HTERT RPE-1 (cell line): ENCODE measurements around the gene AGXT.

Experiments
- in situ Hi-C: fragments of 300-500 bp; cut with MboI; formaldehyde crosslinking; loops from 4 replicates; pipeline ENCODE4 v1.14.3; 2020; ENCODE audit warnings: low sequenced_read_pairs

The AGXT gene

DNA sequence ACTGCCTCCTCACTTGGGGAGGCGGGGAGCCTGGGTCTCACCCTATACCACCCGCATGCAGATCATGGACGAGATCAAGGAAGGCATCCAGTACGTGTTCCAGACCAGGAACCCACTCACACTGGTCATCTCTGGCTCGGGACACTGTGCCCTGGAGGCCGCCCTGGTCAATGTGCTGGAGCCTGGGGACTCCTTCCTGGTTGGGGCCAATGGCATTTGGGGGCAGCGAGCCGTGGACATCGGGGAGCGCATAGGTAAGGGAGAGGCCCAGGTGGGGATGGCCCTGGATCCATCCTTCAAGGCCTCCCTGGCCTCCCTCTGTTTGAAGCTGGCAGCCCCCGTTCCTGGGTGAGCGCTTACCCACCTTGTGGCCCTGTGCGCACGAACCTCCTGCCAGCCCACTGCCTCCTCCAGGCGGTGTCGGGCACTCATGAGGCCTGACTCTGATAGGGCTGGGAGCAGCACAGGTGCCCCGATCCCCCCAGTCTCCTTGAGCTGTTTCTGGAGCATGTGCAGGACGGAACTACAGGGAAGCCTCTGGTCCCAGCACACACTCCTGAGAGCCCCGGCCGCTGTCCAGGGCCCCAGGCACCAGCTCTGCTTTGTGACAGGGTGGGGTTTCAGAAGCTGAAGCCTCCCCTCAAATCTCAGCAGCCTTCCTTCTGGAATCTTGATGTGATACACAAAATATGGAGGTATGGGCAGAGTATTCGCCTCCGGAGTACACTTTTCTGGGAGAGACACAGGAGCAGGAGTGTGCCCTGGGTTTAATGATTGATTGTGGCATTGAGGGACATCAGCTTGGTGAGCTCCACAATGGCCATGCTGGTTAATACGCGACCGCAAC is 708 bp downstream of the AGXT start:
- in situ Hi-C loops: no loop called here

- in situ Hi-C loops: no loop called here
Observed at GRCh38 chr2:240869956-240870875, 1.6 kb downstream of the AGXT start.

DNA sequence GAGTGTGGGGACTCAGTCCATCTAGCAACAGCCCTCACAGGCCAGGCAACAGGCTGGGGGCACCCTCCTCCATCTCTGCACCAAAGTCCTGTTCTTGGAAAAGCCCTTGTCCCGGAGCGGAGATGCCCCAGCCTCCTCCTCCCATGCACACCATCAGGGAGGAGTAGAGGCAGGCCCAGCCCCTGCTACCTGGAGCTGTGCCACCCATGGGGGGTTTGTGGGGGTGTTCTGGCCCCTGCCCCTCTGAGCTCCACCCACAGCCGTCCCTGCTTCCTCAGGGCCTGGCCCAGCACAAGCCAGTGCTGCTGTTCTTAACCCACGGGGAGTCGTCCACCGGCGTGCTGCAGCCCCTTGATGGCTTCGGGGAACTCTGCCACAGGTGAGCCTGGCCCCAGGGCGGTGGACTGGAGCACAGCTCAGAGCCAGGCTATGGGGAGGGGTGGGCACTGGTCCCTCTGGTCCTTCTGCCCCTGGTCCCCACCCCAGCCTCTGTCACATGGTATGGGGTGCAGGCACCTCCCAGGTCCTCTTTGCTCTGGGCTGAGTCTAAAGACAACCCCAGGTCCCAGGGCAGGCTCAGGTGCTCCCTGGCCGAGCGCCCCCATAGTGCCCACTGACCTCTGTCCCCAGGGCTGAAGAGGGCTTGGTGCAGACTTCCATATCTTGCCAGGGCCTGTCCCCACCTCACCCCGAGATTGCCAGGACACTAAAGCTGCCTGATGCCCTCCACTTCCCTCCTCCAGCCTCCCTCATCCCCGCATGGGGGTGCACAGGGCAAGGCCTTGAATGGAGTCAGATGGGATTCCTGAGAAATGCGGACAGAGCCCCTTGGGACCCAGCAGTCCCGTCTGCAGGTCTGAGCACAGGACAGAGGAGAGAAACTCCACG is 2.7 kb downstream of the AGXT start:
- in situ Hi-C loops: no loop called here

DNA sequence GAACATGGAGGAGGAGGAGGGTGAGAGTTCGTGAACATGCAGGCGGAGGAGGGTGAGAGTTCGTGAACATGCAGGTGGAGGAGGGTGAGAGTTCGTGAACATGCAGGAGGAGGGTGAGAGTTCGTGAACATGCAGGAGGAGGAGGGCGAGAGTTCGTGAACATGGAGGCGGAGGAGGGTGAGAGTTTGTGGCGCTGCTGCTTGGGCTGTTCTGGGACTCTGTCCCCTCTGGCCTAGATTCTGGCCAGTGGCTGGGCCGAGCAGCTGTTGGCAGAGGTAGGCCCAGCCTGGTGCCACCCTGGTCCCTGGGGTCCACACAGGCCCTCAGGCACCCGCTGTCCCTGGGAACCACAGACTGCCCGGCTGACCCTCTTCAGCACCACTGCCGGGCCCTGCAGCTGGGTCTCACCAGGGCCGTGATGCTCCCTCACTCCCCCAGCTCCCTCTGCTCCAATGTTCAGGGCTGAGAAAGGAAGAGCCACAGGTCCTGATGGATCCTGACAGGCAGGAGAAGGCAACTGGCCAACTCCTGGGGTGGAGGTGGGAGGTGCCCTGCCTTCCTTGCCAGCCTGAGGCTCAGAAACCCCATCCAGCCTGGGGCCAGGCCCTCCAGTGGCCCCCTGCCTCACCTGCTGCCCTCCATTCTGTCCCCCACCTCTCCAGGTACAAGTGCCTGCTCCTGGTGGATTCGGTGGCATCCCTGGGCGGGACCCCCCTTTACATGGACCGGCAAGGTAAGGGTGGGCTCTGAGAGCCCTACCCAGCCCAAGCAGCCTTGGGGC is 3.9 kb downstream of the AGXT start:
- in situ Hi-C loops: no loop called here

- in situ Hi-C loops: no loop called here
Observed at GRCh38 chr2:240873098-240873788, 4.6 kb downstream of the AGXT start.

DNA sequence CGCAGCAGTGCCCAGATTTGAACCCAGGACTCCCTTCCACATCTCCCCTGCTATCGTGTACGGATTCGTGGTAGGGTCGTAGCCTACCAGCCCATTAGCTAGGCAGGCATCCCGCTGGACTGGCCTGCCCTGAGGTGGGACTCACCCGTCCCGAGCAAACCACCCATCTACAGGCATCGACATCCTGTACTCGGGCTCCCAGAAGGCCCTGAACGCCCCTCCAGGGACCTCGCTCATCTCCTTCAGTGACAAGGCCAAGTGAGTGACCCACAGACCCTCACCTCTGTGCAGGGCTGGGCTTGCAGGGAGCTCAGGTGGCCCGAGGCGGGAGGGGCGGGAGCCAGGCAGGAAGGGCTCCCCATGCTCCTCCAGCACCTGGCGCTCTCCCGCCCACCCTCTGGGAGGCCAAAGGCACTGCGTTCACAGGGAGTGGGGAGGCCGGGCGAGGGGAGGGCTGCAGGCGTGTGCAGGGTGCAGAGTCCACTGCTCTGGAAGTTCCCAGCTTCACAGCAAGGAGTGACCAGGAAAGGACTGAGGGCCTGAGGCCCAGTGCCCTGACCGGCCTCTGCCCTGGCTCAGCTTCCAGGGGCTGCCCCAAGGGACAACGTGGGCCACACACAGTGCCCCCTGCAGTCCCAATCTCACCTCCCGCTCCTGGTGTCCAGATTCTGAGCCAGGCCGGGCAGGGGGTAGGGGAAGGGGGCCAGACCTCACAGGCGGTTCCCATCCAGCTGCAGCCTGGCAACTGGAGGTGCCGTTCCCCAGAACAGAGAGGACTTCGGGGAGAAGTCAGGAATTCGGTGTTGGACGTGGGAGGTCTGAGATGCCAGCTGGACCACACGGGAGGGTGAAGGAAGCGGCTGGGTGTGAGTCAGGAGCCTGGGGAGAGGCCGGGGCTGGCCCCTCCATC is 5.4 kb downstream of the AGXT start:
- in situ Hi-C loops: no loop called here

DNA sequence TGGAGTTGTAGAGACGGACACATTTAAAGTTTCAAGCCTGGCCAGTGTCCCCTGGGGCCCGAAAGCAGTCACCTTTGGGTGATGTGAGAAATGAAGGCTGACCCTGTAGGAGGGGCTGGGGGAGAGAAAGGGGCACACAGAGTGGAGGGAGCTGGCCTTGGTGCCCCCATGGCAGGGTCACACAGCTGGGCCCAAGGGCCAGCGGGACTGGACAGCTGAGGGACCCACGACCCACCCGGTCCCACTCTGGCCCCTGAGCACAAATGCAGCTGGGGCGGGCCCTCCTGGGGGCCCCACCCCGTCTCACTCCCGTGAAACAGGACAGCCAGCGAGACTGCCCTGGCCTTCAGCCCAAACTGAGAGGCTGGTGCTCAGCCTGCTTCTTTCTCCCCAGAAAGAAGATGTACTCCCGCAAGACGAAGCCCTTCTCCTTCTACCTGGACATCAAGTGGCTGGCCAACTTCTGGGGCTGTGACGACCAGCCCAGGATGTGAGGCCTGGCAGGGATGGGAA is 6.1 kb downstream of the AGXT start:
- in situ Hi-C loops: no loop called here

DNA sequence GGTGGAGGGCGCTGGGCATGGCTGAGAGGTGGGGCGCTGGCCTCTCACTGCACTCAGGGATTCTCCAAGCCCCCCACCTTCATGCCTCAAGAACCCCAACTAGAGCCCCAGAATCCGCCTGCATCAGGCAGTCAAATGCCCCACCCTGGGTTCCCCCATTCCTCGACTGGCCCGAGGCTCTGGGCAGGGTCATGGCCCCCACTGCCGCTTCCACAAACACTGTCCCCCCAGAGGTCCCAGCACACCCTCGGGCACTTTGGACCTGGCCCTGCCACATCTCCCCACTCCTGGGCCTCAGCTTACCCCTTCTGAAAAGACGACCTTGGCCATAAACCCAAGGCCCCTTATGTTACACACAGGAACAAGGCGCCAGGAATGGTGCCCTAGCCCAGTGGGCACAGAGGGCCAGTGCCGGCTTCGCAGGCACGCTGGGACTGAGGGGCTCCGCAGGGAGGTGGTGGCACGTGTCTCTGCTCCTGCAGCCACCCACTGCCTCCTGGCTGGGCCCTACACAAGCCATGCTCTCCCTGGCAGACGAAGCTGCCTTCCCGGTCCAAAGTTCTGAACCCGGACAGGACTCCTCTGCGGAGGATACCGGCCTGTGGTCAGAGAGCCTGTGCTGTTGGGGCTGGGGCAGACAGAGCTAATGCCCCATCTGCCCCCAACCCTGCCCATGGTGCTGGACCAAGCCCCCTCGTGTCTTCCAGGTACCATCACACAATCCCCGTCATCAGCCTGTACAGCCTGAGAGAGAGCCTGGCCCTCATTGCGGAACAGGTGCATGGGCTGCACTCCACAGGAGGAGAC is 6.8 kb downstream of the AGXT start:
- in situ Hi-C loops: no loop called here

DNA sequence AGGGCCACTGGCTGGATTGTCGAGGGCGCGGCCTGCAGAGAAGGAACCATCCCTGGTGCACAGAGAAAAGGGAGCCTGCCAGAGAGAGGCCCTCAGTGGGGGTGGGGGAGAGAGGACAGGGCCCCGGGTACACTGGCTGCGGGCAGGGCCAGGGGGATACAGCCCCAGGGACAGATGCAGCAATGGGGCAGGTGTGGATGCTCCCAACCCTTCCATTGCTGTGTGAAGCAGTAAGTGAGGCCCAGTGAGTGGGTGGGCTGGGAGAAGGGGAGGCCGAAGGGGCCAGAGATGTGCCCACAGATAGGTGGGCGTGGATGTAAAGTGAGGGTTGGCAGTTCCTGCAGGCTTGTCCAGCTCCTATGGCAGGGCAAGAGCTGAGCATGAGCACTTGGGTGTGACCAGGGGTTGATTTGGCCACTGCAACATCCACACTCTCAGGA is 7.4 kb downstream of the AGXT start:
- in situ Hi-C loops: no loop called here

DNA sequence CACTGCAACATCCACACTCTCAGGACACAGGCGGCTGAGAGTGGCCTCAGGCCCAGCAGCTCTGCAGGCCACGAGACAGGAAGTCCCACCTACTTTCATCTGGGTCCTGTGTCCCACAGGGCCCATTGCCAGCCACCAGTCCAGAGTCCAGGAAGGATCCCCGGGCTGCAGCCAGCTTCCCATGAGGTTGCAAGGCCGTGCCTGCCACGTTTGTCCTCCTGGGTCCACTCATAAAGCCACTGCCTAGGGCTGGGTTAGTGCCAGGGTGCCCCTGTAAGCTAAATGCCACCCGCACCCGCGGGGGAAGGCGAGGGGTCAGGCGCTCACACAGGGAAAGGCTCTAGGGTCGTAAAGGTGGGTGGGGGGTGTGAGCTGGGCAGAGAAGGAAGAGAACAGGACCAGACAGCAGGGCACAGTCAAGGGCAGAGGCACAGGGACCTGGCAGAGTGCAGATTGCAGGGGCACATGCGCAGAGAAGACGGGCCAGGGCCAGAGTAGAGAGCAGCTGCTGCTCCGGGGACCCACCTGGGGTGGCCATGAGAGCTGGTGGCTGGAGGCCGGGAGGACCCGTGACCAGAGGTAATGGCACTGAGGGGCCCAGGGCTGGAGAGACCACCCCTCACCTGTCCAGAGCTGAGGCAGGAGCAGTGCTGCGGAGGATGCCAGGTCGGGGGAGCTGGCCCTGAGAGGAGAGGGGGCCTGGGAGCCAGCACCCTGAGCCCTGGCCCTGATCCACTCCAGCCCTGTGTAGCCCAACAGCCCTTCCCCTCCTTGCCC is 8.0 kb downstream of the AGXT start:
- in situ Hi-C loops: no loop called here

- in situ Hi-C loops: no loop called here
Observed at GRCh38 chr2:240877460-240878340, 9.1 kb downstream of the AGXT start.

- in situ Hi-C loops: no loop called here
Observed at GRCh38 chr2:240878341-240878936, 9.8 kb downstream of the AGXT start.

DNA sequence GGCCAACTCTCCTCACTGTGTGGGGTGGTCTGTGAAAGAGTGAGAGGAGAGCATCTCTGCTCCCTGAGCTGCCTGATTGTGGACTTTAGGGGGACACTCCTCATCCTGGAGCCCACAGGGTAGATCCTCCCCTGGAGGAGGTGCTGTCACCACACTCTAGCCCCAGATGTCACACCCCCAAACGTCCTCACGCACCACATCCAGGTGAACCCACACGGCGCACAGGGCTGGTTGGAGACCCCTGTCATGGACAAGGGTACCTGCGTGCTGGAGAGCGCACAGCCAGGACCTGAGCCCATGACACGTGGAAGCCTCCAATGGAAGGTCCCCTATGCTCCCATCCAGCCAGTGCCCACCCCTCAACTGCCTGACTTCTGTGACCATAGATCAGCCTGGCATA is 10.5 kb downstream of the AGXT start:
- in situ Hi-C loops: no loop called here

DNA sequence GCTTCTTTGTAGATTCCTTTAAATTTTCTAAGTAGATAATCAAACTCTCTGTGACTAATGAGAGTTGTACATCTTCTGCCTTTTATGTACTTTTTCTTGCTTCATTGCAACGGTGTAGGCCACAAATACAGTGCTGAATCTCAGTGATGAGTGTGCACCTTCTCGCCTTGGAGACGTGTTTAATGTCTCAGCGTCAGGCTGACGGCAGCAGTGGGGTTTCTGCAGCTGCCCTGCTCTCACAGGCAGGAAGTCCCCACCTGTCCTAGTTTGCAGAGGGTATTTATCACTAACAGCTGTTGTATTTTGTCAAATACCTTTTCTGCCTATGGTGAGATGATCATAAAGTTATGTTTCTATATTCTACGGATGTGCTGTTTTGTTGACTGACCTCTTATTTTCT is 13.3 kb downstream of the AGXT start:
- in situ Hi-C loops: no loop called here

GRCh38 chr2:240884221-240884620 is 15.6 kb downstream of the AGXT start:
- in situ Hi-C loops: no loop called here
